GM21367 (cell line): ENCODE data around the gene WNT7B.

Experiments
- ATAC-seq: cut with Tn5 transposase; IDR thresholded peaks from one replicate; pipeline ENCODE4 v1.9.1; 2021; ENCODE audit not compliant: unreplicated experiment

WNT7B gene

DNA sequence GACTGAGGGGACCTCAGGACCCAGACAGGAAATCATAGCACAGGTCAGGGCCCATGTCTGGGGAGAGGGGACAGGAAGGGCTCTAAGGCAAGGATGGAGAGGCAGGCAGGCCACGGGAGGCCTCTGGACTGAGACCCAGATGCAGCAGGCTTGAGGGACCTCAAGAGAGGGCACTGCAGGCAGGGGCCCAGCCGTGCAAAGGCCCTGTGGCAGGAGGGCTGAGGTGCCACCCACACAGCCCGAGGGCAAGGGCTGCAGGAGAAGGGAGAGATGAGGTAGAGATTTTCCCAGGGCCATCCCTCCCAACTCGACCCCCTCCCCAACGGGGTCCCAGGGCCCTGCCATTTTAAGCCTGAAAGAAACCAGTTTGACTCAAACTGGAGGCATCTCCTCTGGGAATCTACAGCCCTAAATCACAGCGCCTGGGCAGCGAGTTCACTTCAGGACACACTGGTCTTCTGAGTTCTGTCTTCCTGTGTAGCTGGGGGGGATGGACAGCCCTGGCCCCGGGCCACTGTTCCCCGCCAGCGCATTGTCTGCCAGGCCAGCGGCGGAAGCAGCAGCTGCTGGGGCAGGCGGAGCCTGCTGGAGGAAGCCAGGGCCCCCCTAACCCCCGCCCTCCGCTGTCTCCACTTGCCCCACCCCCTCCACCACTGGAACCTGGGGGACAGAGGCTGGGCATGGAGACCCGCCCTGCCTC is 20.3 kb upstream of the WNT7B start:
- ATAC-seq: no peak

DNA sequence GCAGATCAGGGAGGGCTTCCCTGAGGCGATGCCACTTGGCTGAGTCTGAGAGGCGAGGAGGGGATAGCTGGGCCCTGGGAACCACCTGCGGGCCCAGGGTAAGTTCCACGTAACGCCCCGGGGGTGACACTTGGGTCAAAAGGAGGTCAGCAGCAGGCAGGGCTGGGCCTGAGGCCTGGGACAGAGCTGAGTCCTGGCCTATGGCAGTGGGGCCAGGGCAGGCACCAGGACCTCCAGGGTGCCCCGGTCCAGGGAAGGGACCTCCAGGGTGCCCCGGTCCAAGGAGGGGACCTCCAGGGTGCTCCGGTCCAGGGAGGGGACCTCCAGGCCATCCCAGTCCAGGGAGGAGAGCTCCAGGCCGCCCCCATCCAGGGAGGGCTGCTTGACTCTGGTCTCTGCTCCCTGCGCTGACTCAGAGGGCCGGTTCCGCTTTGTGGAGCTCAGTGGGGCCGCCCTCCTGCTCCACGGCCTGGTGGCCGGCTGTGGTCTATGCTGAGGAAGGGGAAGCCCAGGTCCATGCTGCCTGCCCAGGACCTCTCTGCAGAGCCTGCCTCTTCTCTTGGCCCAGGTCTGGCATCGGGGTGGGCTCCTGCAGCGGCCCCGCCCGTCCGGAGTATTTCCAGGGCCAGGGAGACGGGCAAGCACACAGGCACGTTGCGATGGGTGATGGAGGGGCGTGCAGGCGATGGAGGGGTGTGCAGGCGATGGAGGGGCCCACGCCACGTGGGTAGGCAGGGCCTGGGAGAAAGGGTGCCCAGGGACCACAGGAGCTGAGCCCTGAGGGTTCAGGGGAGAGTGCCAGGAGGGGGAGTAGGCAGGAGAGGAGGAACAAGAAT is 19.5 kb upstream of the WNT7B start:
- ATAC-seq: no peak

DNA sequence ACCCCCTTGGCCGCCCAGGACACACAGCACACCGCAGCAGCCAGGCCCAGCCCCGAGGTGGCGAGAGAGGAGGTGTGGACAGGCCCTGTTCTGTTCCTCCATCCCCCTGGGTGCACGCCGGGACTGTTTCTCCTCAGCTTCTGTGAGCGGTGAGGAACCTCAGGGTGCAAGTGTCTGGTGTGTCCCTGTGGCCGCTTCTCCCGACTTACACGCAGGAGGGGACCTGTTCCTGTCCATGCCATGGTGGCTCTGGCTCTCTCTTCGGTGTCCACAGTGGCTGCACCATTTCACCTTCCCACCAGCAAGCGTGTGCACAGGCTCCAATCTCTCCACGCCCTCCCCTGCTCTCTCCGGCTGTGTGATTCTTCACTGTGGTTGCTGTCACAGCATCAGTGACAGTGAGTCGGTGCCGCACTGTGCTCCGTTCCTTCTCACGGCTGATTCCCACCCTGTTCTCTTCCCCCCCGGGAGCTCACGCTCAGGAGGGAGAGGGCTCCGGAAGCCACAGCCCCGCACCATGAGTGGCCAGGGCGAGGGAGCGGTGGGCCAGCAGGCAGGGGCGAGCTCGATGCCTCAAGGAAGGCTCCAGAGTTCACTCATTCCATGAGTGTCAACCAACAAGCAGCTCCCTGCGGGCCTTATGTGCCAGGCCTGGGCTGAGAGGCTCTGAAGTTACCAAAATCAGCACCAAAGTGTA is 18.6 kb upstream of the WNT7B start:
- ATAC-seq: no peak

DNA sequence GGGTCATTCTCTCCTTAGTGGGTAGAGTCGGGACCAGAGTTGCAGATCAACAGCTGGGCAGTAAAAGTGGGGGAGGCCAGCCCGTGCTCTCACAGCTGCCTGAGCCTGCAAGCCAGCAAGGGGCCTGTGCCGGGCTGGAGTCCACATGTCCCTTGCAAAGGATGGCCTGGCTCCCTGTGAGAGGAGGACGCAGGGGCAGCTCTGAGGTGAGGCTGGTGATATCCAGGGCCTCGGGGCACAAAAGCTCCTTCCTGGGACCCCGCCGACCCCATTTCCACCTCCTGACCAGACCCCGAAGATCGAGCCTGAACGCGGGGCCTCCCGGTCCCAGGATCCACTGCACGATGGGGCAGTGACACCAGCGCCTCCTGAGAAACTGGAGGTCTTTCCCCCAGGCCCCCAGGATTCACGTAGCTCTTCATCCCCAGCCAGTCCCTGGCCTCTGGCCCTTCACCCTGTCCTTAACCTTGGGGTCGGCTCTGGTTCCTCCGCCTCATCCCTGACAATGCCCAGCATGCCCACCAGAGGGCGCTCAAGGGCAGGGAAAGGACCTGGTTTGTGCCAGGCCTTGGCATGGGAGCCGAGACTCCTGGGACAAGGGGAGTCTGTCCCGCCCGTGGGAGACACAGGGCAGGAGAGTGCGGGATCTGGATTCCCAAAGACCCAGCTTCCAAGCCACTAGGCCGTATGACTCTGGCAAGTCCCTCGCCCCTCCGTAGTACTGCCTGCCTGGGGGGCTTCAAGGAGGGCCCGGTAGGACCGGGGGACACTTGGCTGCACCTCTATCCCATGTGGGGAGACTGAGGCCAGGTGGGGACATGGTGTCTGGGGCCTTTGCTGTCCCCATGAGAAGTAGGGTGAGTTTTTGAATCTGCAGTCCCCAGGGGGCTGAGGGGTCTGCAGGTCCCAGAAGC is 17.8 kb upstream of the WNT7B start:
- ATAC-seq: no peak

DNA sequence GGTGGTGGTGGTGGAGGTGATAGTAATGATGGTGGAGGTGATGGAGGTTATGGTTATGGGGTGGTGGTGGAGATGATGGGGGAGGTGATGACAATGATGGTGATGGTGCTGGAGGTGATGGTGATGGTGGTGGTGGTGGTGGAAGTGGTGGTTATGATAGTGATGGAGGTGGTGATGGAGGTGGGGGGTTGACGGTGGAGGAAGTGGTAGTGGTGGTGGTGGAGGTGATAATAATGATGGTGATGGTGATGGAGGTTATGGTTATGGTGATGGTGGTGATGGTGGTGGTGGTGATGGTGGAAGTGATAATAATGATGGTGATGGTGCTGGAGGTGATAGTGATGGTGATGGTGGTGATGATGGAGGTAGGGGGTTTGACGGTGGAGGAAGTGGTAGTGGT is 16.9 kb upstream of the WNT7B start:
- ATAC-seq: no peak

DNA sequence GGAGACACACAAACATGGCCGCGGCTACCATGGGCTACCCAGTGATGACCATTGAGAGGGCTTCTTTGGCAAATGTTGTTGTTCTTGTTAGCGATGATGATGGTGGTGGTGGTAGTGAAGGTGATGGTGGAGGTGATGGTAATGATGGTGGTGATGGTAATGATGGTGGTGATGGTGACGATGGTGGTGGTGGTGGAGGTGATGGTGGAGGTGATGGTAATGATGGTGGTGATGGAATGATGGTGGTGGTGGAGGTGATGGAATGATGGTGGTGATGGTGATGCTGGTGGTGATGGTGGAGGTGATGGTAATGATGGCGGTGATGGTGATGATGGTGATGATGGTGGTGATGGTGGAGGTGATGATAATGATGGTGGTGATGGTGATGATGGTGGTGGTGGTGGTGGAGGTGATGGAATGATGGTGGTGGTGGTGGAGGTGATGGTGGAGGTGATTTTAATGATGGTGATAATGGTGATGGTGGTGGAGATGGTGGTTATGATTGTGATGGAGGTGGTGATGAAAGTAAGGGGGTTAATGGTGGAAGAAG is 16.3 kb upstream of the WNT7B start:
- no peak for ATAC-seq

DNA sequence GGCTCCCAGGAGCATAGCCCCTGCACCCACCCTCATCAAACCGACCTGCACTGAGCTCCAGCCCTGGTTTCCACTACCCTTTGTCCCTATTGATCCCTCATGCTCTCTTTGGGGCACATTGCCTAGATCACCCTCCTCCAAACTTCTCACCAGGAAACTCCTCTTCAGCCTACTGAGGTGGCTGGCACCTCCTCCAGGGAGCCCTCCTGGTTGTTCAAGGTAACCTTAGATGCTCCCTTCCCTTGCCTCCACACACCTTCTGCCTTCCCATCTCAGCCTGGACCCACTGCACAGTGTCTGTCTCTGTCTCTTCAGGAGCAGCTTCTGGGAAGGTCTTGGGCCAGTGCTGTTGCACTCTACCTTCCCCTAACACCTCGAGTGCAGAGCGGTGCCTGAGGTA is 15.8 kb upstream of the WNT7B start:
- ATAC-seq: no peak

DNA sequence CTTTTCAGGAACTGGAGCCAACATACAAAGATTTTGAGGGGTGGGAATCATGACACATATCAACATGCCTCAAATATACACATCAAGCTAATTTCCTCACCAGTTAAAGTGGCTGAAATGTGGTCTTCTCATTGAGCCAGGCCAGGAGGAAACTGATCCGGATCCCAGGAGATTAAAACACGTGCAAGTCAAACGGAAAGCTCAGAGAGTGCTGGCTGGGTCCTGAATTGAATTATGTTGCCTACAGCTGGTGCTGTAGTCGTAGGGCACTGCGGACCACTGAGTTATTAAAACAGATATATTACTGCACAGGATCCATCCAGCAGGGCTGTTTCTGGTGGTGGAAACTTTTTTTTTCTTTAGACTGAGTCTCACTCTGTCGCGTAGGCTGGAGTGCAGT is 14.1 kb upstream of the WNT7B start:
- no peak for ATAC-seq

DNA sequence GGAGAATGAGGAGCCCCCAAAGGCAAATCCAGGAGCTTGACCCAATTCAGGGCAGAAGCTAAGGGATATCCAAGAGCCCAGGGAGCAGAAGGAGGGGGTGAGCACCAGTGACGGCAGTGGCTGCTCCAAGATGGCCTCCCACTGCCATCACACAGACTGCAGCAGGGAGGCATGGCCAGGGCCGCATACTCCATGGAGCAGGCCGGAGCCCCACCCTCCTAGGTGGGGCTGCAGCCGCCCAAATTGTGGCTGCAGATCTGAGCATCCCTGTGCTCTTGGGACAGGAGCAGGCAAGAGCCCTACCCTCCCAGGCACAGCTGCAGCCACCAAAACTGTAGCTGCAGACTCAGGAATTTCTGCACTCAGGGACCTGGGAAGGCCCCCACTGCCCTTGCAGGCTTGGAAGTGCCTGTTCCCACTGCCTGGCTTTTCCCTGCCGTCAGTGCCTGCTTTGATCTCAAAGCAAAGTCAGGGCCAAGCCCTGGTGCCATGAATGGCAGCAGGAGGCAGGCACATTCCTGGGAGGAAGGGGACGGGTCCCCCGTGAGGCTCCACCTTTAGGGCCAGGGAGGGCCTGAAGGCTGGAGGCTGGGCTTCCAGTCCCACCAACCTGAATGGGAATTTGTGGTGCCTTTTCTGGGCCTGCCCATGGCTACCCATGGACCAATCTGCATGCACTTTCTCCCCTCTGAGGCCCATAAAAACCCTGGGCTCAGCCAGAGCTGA is 10.3 kb upstream of the WNT7B start:
- no peak for ATAC-seq

DNA sequence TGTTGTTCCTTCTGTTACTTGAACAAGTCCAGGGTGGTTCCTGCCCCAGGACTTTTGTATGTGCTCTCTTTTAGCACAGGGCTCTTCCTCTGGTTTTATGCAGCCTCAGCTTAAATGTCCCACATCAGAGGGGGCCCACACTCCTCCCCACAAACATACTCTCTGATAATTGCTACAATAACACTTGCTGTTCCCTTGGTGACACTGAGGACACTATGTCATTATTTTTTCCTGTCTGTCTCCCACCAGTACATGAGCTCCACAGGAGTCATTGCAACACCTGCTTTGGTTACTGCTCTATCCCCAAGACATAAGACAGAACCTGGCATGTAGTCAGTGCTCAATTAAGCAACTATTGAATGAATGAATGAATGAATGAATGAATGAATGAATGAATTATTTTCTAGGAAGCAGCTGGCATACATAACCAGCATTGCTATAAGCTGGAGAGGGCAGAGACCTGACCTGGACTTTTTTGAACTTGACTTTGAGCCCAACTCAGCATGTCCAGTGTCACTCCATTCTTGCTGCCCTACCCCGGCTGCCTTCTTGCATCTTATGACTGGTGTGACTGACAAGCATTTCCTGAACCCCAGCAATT is 7.5 kb upstream of the WNT7B start:
- no peak for ATAC-seq

DNA sequence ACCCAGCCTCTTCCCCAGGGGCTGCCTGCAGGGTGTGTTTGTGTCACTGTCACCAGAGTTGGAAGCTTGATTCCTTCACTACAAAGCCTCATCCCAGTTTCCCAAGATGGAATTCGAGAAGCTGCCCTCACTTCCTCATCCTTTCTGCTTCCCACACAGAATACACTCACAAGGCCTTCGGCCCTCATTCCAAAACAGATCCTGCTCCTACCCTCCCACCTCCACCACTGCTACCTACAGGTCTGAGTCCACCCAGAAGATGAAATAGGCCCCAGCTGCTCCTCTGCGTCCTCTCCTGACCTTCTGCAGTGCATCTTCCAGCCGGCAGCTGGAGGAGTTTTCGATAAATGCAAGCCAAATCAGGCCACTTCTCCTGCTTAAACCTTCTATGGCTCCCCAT is 6.8 kb upstream of the WNT7B start:
- no peak for ATAC-seq

DNA sequence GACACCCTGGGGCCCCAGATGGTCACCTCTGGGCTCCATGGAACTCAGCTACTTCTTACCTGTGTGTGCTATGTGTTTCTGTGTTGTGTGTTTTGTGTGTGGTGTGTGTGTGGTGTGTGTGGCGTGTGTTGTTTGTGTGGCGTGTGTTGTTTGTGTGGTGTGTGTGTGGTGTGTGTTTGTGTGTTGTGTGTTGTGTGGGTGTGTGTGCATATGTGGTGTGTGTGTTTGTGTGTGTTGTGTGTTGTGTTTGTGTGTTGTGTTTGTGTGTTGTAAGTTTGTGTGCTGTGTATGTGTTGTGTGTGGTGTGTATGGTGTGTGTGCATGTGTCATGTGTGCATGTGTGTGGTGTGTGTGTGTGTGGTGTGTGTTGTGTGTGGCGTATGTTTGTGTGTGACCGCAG is 3.8 kb upstream of the WNT7B start:
- no peak for ATAC-seq

DNA sequence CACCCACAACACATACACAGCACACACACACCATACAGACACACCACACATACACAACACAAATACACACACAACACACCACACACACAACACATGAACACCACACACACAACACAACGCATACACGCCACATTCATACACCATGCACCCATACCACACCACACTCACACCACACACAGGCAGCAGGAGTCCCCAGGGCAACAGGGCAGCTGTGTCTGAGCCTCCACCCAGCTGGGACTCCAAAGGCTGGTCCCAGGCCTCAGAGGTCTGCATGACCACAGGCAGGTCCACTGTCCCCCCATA is 3.3 kb upstream of the WNT7B start:
- ATAC-seq: no peak

DNA sequence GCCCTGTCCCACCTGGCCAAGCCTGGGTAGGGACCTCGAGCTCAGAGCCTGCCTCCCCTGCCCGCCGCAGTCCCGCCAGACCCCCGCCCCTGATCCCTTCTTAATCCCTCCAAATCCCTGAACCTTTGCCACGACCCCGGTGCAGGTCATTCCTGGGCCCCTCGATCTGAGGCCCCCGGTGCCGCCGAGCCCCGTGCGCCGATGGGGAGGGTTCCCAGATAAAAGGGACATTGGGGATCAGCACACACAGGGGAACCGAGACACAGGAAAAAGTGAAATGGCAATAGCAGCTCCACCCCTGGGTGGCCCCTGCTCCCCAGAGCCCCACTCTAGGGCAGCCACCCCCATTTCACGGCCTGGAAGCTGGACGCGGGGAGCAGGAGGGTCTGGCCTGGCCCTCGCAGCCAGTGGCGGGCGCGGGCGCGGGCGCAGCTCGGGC is 1.3 kb upstream of the WNT7B start:
- no peak for ATAC-seq

DNA sequence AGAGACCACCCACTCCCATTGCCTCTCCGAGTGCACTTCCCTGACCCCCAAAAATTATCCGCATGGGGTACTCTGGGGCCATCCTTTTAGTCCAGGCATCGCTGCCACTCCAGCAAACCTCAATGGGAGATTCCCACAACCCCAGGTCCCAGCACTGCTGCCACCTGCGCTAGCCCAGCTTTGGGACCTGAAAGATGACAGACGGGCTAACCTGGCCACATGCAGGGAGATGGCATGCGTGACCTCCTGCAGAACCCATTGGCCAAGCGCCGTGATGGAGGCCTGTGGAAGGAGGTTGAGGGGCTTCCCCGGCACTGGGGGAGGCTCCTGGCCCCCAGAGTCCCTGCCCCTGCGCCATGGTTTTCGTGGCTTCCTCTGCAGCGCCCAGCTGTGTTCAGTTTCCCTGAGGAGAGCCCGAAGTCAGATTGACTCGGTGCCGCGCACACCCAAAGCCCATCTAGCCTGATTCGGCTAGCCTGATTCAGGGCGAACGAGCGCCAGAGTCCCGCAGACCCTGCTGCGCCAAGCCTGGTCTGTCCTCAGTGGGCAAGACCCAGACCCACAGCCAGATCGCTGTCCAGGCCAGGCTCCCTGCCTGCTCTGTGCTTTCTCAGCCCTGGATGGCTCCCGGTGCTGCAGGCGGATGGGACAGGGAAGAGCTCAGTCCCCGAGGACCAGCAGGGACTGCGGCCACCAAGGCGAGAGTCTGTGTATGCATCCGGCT is 751 bp upstream of the WNT7B start:
- no peak for ATAC-seq

DNA sequence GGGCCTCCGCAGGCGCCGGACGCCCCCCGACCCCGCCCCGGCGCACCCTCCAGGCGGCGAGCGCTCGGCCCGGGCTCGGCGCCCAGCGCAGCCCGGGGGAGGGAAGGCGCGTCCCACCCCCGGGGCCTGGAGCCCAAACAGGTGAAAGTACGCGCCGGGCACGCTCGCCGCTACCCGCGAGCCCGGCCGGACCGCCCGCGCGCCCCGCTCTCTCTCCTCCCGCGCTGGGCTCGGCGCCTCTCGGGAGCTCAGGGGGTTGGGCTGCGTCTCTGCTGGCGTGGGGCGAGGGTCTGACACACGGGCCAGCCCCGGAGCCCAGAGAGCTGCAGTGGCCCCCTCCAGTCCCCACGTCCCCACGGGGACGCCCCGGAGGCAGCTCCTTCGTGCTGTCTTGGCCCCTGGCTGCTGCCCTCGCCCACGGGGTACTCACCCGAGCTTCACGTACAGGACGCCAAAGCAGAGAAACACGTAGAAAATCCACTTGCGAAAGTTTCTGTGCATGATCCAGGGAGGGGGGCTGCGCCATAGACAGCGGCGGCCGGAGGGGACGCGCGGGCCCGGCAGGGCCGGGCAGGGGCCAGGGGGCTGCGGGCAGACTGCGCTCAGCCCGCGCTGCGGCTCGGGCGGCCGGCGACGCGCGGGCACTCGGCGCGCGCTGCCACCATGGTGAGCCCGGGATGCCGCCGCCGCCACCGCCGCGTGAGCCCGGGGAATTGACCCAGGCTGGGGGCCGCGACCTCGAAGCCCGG is 534 bp downstream of the WNT7B start:
- ATAC-seq: no peak

DNA sequence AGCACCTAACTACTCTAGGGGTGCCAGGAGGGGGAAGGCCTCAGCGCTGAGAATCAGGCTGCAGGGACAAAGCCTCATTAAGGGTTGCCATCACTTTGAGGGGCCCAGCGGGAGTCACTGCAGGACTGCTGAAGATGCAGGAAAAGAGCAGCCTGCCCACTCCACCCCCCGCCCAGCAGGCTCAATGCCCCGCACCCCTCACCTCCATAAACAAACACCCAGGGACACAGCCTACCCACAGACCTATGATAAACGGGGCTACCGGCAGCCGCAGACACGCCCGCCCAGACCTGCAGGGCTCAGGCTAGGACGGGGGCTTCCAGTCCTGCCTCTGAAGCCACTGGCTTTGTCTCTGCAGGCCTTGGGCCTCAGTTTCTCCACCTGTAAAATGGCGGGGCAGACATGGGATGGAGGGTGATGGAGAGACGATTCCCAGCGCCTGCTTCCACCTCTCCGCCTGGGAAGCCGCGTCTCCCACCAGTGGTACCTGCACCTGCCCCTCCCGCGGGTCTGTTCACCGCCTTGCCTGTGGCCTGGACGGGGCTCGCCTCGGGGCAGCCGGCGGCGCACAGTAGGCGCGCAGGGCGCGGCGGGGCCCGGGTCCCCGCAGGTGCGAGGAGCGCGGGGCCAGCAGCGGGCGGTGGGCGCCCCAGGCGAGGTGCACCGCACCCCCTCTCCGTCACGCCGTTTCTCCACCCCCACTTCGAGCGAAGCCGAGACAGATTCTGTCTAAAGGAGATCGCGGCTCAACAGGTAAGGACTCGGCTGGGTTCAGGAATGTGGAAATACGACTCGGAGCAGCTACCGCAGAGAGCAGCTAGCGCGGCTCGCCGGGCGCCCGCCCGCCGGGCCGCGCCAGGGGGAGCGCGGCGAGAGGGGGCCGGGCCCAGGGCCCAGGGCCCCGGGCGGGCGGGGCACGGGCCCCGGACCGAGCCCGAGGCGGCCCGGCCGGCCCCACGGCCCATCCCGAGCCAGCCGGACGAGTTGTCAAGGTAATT is 1.5 kb downstream of the WNT7B start:
- no peak for ATAC-seq
